ENCODE results near the gene NRF1.
"Not testable (repeated sequence)": the region's sequence is repeated elsewhere in the genome, so short reads cannot be mapped to it uniquely, and the experiment has no call there.

NRF1 gene

GRCh38 chr7:129607471-129608120, 3.9 kb upstream of the NRF1 start:
- DNase-seq: no peak

GRCh38 chr7:129609666-129610065, 1.9 kb upstream of the NRF1 start:
- no peak for DNase-seq

- DNase-seq: no peak
These were observed 743 bp upstream of the NRF1 start for GRCh38 chr7:129610709-129611245.

- no peak for DNase-seq
These were observed 844 bp downstream of the NRF1 start for GRCh38 chr7:129612112-129613015.

GRCh38 chr7:129613016-129613337, 1.5 kb downstream of the NRF1 start:
- no peak for DNase-seq

- DNase-seq: peak; percentile 41
These were observed 3.5 kb downstream of the NRF1 start for GRCh38 chr7:129615018-129615417.

- DNase-seq: no peak
These were observed 5.0 kb downstream of the NRF1 start for GRCh38 chr7:129616530-129616929.

GRCh38 chr7:129617178-129617577, 5.7 kb downstream of the NRF1 start:
- no peak for DNase-seq

- no peak for DNase-seq
These were observed 6.1 kb downstream of the NRF1 start for GRCh38 chr7:129617652-129618051.

- no peak for DNase-seq
These were observed 15.4 kb downstream of the NRF1 start for GRCh38 chr7:129626896-129627295.

- no peak for DNase-seq
These were observed 18.8 kb downstream of the NRF1 start for GRCh38 chr7:129630341-129630740.

- no peak for DNase-seq
These were observed 23.0 kb downstream of the NRF1 start for GRCh38 chr7:129634361-129635034.

- peak; percentile 71 for DNase-seq
These were observed 23.9 kb downstream of the NRF1 start for GRCh38 chr7:129635300-129636029.

GRCh38 chr7:129636030-129636550, 24.6 kb downstream of the NRF1 start:
- not testable (repeated sequence) for DNase-seq

- no peak for DNase-seq
These were observed 25.1 kb downstream of the NRF1 start for GRCh38 chr7:129636641-129637040.

GRCh38 chr7:129640400-129640799, 28.9 kb downstream of the NRF1 start:
- no peak for DNase-seq

GRCh38 chr7:129642871-129643549, 31.5 kb downstream of the NRF1 start:
- no peak for DNase-seq

GRCh38 chr7:129643550-129644170, 32.1 kb downstream of the NRF1 start:
- DNase-seq: no peak

GRCh38 chr7:129644634-129645230, 33.2 kb downstream of the NRF1 start:
- peak; percentile 60 for DNase-seq

- DNase-seq: no peak
These were observed 35.0 kb downstream of the NRF1 start for GRCh38 chr7:129646369-129647021.

Data from fibroblast of skin of abdomen (primary cell).